Activated naive CD8-positive, alpha-beta T cell treated with anti-CD3 and anti-CD28 coated beads for 36 hours (primary cell): ENCODE data around the gene CHADL. TPM values are rescaled to one million over a fixed set of nuclear protein-coding genes. Genes with fewer than 3 reads are reported as not detected.

Experiments
- DNase-seq: peaks from one replicate; pipeline ENCODE4 v3.0.0; 2021
- H3K27ac Mint-ChIP-seq: one replicate; pipeline ENCODE4 v1.8.0; 2022; ENCODE audit warnings: mild to moderate bottlenecking, moderate library complexity, mixed read lengths
- H3K27me3 Mint-ChIP-seq: one replicate; pipeline ENCODE4 v1.8.0; 2022; ENCODE audit warnings: mild to moderate bottlenecking, mixed read lengths
- H3K36me3 Mint-ChIP-seq: one replicate; pipeline ENCODE4 v1.8.0; 2021; ENCODE audit warnings: mild to moderate bottlenecking, mixed read lengths
- H3K4me1 Mint-ChIP-seq: one replicate; pipeline ENCODE4 v1.8.0; 2021; ENCODE audit warnings: mixed read lengths
- H3K4me3 Mint-ChIP-seq: one replicate; pipeline ENCODE4 v1.8.0; 2022; ENCODE audit warnings: mild to moderate bottlenecking, moderate library complexity, mixed read lengths
- H3K9me3 Mint-ChIP-seq: one replicate; pipeline ENCODE4 v1.8.0; 2022; ENCODE audit warnings: mixed read lengths
- total RNA-seq, 2 experiments: library from RNA; stranded (reverse); gene quantifications; one replicate each; pipeline ENCODE4 v1.2.3, GENCODE V29; 2021

The CHADL gene
- total RNA-seq, 2 experiments from 2014 or later: 0.22 to 0.39 TPM

- no peak for DNase-seq
- Mint-ChIP-seq H3K4me1 (no peaks in the 10 kb centered on the region), H3K4me3 (no peak overlapping the region), H3K27me3 (no peaks in the 10 kb centered on the region), H3K36me3 (peaks cover 11% of the 10 kb centered on the region), H3K27ac (no peak overlapping the region), H3K9me3 (no peaks in the 10 kb centered on the region)
Measured at GRCh38 chr22:41245917-41246499, 5.3 kb upstream of the CHADL start.

GRCh38 chr22:41243361-41243760, 2.6 kb upstream of the CHADL start:
- Mint-ChIP-seq H3K27ac (no peak overlapping the region), H3K4me3 (no peak overlapping the region), H3K27me3 (no peaks in the 10 kb centered on the region), H3K4me1 (no peaks in the 10 kb centered on the region), H3K36me3 (peaks cover 6% of the 10 kb centered on the region), H3K9me3 (no peaks in the 10 kb centered on the region)
- DNase-seq: no peak

- no peaks in the 10 kb centered on the region for H3K27me3 Mint-ChIP-seq
- H3K4me3 Mint-ChIP-seq: no peak overlapping the region
- no peak for DNase-seq
- no peak overlapping the region for H3K27ac Mint-ChIP-seq
- no peaks in the 10 kb centered on the region for H3K9me3 Mint-ChIP-seq
- no peaks in the 10 kb centered on the region for H3K4me1 Mint-ChIP-seq
- peaks cover 4% of the 10 kb centered on the region for H3K36me3 Mint-ChIP-seq
Measured at GRCh38 chr22:41242396-41243117, 1.8 kb upstream of the CHADL start.

GRCh38 chr22:41241133-41241676, 474 bp upstream of the CHADL start:
- H3K27ac Mint-ChIP-seq: no peak overlapping the region

GRCh38 chr22:41239443-41240128, 1.1 kb downstream of the CHADL start:
- DNase-seq: no peak
- H3K36me3 Mint-ChIP-seq: peaks cover 2% of the 10 kb centered on the region
- peaks cover 2% of the 10 kb centered on the region for H3K4me1 Mint-ChIP-seq
- no peak overlapping the region for H3K27ac Mint-ChIP-seq
- H3K4me3 Mint-ChIP-seq: no peak overlapping the region
- H3K9me3 Mint-ChIP-seq: no peaks in the 10 kb centered on the region
- no peaks in the 10 kb centered on the region for H3K27me3 Mint-ChIP-seq

More at GRCh38 chr22:41241133-41241676, 474 bp upstream of the CHADL start:
- Mint-ChIP-seq H3K4me3 (no peak overlapping the region), H3K4me1 (peaks cover 2% of the 10 kb centered on the region), H3K9me3 (no peaks in the 10 kb centered on the region), H3K36me3 (peaks cover 2% of the 10 kb centered on the region), H3K27me3 (no peaks in the 10 kb centered on the region)
- DNase-seq: no peak

- peak overlapping the region; percentile 9 for H3K4me3 Mint-ChIP-seq
- H3K4me1 Mint-ChIP-seq: peaks cover 2% of the 10 kb centered on the region
- H3K9me3 Mint-ChIP-seq: no peaks in the 10 kb centered on the region
- H3K36me3 Mint-ChIP-seq: peaks cover 2% of the 10 kb centered on the region
- DNase-seq: no peak
- H3K27ac Mint-ChIP-seq: no peak overlapping the region
- no peaks in the 10 kb centered on the region for H3K27me3 Mint-ChIP-seq
Measured at GRCh38 chr22:41238570-41239442, 1.9 kb downstream of the CHADL start.

GRCh38 chr22:41237707-41238569, 2.8 kb downstream of the CHADL start:
- Mint-ChIP-seq H3K4me1 (peaks cover 2% of the 10 kb centered on the region), H3K36me3 (no peaks in the 10 kb centered on the region), H3K4me3 (peak overlapping the region; percentile 53), H3K9me3 (no peaks in the 10 kb centered on the region), H3K27ac (no peak overlapping the region), H3K27me3 (no peaks in the 10 kb centered on the region)
- peak; percentile 86 for DNase-seq

DNA sequence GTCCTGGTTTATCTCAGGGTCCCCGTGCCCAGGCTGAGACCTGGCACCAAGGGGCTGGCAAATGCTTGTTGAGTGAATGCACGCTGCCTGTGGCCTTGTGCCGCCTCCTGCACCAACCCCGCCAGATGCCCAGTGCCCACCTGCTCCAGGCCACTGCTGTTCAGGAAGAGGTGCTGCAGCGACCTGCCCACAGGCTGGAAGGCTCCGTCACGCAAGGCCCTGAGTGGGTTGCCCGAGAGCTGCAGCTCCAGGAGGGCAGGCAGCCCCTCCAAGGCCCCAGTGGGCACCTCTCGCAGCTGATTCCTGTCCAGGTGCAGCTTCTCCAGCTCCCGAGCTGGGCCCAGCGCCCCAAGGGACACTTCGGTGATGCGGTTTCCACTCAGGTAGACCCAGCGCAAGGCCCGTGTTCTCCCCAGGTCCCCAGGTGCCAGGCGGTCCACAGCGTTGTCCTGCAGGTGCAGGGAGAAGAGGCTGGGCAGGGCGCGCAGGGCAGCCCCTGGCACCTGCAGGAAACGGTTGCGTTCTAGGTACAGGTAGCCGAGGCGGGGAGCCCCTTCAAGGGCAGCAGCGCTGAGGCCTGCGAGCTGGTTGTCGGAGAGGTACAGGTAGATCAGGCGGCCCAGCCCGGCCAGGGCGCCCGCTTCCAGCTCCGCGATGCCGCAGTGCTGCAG, 3.6 kb downstream of the CHADL start:
- no peak overlapping the region for H3K27ac Mint-ChIP-seq
- no peaks in the 10 kb centered on the region for H3K36me3 Mint-ChIP-seq
- H3K4me1 Mint-ChIP-seq: peaks cover 2% of the 10 kb centered on the region
- no peaks in the 10 kb centered on the region for H3K27me3 Mint-ChIP-seq
- H3K9me3 Mint-ChIP-seq: no peaks in the 10 kb centered on the region
- H3K4me3 Mint-ChIP-seq: peak overlapping the region; percentile 53
- no peak for DNase-seq

DNA sequence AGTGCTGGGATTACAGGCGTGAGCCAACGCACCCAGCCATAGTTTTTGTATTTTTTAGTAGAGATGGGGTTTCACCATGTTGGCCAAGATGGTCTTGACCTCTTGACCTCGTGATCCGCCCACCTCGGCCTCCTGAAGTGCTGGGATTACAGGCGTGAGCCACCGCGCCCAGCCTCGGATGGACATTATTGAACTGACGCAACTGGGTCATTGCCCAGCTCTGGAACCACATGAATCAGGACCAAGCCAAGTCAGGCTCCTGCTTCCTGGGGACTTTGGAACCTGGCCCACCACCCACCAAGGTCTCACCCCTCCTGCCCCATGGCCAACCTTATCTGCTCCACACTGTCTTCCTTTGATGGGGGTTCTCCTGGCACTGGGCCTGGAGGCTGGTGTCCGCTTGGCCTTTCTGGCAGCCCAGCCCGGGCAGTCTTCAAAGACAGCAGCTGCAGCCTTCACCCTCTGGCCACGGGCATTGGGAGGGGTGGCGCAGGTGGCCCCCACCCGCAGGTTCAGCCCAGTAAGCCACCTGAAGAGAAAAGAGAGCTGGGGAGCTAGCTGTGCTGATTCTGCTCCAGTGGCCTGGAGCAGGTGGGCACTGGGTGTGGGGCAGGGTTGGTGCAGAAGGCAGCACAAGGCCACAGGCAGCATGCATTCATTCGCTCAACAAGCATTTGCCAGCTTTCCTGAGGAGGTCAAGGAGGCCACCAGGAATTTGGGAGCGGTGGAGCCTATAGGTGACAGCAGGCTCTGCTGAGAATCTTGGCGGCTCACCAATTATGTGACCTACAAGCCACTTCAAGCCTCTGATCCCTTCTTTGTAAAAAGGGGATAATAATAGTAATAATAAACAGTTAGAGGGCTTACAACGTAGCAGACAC, 5.7 kb downstream of the CHADL start:
- Mint-ChIP-seq H3K4me1 (peaks cover 2% of the 10 kb centered on the region), H3K9me3 (no peaks in the 10 kb centered on the region), H3K36me3 (no peaks in the 10 kb centered on the region), H3K27me3 (no peaks in the 10 kb centered on the region), H3K4me3 (no peak overlapping the region), H3K27ac (no peak overlapping the region)
- DNase-seq: no peak

- Mint-ChIP-seq H3K4me1 (no peaks in the 10 kb centered on the region), H3K27me3 (no peaks in the 10 kb centered on the region), H3K27ac (no peak overlapping the region), H3K9me3 (no peaks in the 10 kb centered on the region), H3K4me3 (no peak overlapping the region), H3K36me3 (peaks cover 4% of the 10 kb centered on the region)
- no peak for DNase-seq
Measured at GRCh38 chr22:41231369-41231768, 9.4 kb downstream of the CHADL start.

DNA sequence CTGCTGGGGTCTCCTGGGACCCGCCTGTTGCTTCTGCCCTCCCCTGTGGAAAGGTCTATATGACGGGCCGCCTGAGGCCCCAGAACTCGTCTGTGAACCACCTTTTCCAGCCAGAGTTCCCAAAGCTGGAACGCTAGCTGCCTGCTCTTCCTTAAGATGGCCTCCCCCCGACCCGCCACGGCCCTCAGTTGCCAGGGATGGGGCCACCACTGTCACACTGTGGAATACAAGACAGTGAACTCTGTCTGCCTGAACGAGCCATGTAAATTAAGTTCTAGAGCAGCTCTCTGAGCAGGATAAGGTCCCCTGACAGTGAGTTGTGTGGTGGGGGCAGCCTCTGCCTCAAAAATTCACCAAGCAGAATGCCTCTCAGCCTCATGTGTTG, 10.3 kb downstream of the CHADL start:
- H3K36me3 Mint-ChIP-seq: peaks cover 6% of the 10 kb centered on the region
- H3K4me1 Mint-ChIP-seq: no peaks in the 10 kb centered on the region
- no peaks in the 10 kb centered on the region for H3K9me3 Mint-ChIP-seq
- H3K4me3 Mint-ChIP-seq: no peak overlapping the region
- no peaks in the 10 kb centered on the region for H3K27me3 Mint-ChIP-seq
- DNase-seq: no peak
- H3K27ac Mint-ChIP-seq: no peak overlapping the region

GRCh38 chr22:41229730-41230400, 10.9 kb downstream of the CHADL start:
- Mint-ChIP-seq H3K27me3 (no peaks in the 10 kb centered on the region), H3K4me1 (no peaks in the 10 kb centered on the region), H3K27ac (no peak overlapping the region), H3K9me3 (no peaks in the 10 kb centered on the region), H3K36me3 (peaks cover 7% of the 10 kb centered on the region), H3K4me3 (no peak overlapping the region)
- no peak for DNase-seq
